Midbrain (tissue), 1 donor: ENCODE results near the gene MYLK4.

Experiments
- DNase-seq: peaks from one replicate; lab custom pipeline; 2025; lab: John Stamatoyannopoulos, UW

The MYLK4 gene

GRCh38 chr6:2630359-2630758 is 120.4 kb downstream of the MYLK4 start:
- DNase-seq = no peak

- no peak for DNase-seq
Observed at GRCh38 chr6:2626401-2626800, 124.3 kb downstream of the MYLK4 start.

- no peak for DNase-seq
Observed at GRCh38 chr6:2625581-2625980, 125.1 kb downstream of the MYLK4 start.

- no peak for DNase-seq
Observed at GRCh38 chr6:2624177-2624576, 126.5 kb downstream of the MYLK4 start.

- DNase-seq = no peak
Observed at GRCh38 chr6:2623295-2623694, 127.4 kb downstream of the MYLK4 start.

- DNase-seq = no peak
Observed at GRCh38 chr6:2622671-2623070, 128.1 kb downstream of the MYLK4 start.

GRCh38 chr6:2619651-2620050 is 131.1 kb downstream of the MYLK4 start:
- DNase-seq = no peak

GRCh38 chr6:2617729-2618128 is 133.0 kb downstream of the MYLK4 start:
- no peak for DNase-seq

GRCh38 chr6:2616811-2617210 is 133.9 kb downstream of the MYLK4 start:
- no peak for DNase-seq

GRCh38 chr6:2615251-2615650 is 135.5 kb downstream of the MYLK4 start:
- no peak for DNase-seq

GRCh38 chr6:2614846-2615245 is 135.9 kb downstream of the MYLK4 start:
- no peak for DNase-seq

GRCh38 chr6:2614155-2614554 is 136.6 kb downstream of the MYLK4 start:
- DNase-seq = no peak
